ENCODE measurements around the gene LUZP2.

DNA sequence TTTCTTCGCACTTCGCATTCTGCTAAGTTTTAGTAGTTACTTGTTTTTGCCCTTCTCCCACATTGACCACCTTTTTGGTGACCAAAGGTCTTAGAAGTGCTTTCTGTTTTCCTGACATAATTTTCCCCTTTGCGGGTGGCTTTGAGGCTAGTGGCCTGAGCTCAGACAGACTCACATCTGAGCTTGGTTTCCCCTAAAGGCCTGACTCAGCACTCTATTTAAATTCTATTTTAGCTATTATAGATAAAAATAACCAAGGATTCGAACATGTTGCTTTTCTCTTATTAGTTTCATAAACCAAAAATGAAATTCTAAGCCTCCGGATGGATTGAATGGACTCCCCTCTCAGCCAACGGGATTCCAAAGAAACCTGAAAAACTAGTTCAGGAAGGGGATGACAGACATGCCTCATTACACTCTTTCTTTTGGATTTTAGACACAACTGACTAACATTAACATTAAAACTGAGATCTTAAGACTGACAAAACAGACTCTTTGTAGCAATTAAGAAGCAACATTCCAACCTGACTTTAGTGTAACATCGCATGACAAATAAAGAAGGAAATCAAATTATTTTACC, 258.5 kb downstream of the LUZP2 start:
- TF ChIP-seq GATA2 (IDR thresholded peaks at IDR 0.05; ENCODE audit: low read depth, low read length): no peak
- no peak for TF ChIP-seq GATA3 (IDR thresholded peaks at IDR 0.05; ENCODE audit: low read depth, low read length)
